HG03060 (cell line): Measurements from ENCODE around the gene PLK4.
"Not testable (repeated sequence)": the region's sequence is repeated elsewhere in the genome, so short reads cannot be mapped to it uniquely, and the experiment has no call there.

Experiments used
- ATAC-seq: cut with Tn5 transposase; IDR thresholded peaks from one replicate; pipeline ENCODE4 v1.9.1; 2021; ENCODE audit warnings: low read depth, moderate number of reproducible peaks; ENCODE audit not compliant: unreplicated experiment

PLK4 gene

GRCh38 chr4:127899682-127900081, 19.0 kb downstream of the PLK4 start:
- ATAC-seq, result not testable (repeated sequence)

- ATAC-seq, result no peak
Observed at GRCh38 chr4:127905029-127905428, 24.3 kb downstream of the PLK4 start.

GRCh38 chr4:127916512-127916911, 35.8 kb downstream of the PLK4 start:
- ATAC-seq, result no peak

GRCh38 chr4:127917151-127917550, 36.5 kb downstream of the PLK4 start:
- no peak for ATAC-seq

GRCh38 chr4:127920521-127920920, 39.8 kb downstream of the PLK4 start:
- ATAC-seq, result no peak

- no peak for ATAC-seq
Observed at GRCh38 chr4:127922226-127922625, 41.5 kb downstream of the PLK4 start.

- not testable (repeated sequence) for ATAC-seq
Observed at GRCh38 chr4:127925720-127926119, 45.0 kb downstream of the PLK4 start.

- no peak for ATAC-seq
Observed at GRCh38 chr4:127930175-127930574, 49.5 kb downstream of the PLK4 start.

GRCh38 chr4:127931836-127932235, 51.1 kb downstream of the PLK4 start:
- not testable (repeated sequence) for ATAC-seq

GRCh38 chr4:127936974-127937373, 56.3 kb downstream of the PLK4 start:
- no peak for ATAC-seq
